ENCODE measurements around the gene TSNAXIP1.
"Not testable (repeated sequence)": the region's sequence is repeated elsewhere in the genome, so short reads cannot be mapped to it uniquely, and the experiment has no call there.

TSNAXIP1 gene

GRCh38 chr16:67861877-67862276, 55.2 kb downstream of the TSNAXIP1 start:
- H3K27me3 ChIP-seq (ENCODE audit: insufficient read depth, low read depth, severe bottlenecking), result no peaks in the 10 kb centered on the region
- no peak overlapping the region for H3K4me3 ChIP-seq (ENCODE audit: low read depth, low read length)
- no peak for DNase-seq
- peaks cover 51% of the 10 kb centered on the region for H3K36me3 ChIP-seq
- no peaks in the 10 kb centered on the region for H3K9me3 ChIP-seq (ENCODE audit: severe bottlenecking)
- no peak for TF ChIP-seq CTCF (IDR thresholded peaks at IDR 0.05; ENCODE audit: low read depth, low read length)
- H3K27ac ChIP-seq, result no peak overlapping the region

GRCh38 chr16:67862623-67863583, 56.2 kb downstream of the TSNAXIP1 start:
- DNase-seq, result no peak

GRCh38 chr16:67864044-67864443, 57.4 kb downstream of the TSNAXIP1 start:
- DNase-seq; H3K4me3 ChIP-seq (ENCODE audit: low read depth, low read length); H3K27me3 ChIP-seq (ENCODE audit: insufficient read depth, low read depth, severe bottlenecking); H3K27ac ChIP-seq; H3K9me3 ChIP-seq (ENCODE audit: severe bottlenecking): not testable (repeated sequence)
- peaks cover 65% of the 10 kb centered on the region for H3K36me3 ChIP-seq

More at GRCh38 chr16:67862623-67863583, 56.2 kb downstream of the TSNAXIP1 start:
- no peak overlapping the region for H3K27ac ChIP-seq
- no peaks in the 10 kb centered on the region for H3K9me3 ChIP-seq (ENCODE audit: severe bottlenecking)
- no peaks in the 10 kb centered on the region for H3K27me3 ChIP-seq (ENCODE audit: insufficient read depth, low read depth, severe bottlenecking)
- H3K36me3 ChIP-seq, result peaks cover 59% of the 10 kb centered on the region
- TF ChIP-seq CTCF (IDR thresholded peaks at IDR 0.05; ENCODE audit: low read depth, low read length), result no peak
- no peak overlapping the region for H3K4me3 ChIP-seq (ENCODE audit: low read depth, low read length)

GRCh38 chr16:67864594-67864993, 57.9 kb downstream of the TSNAXIP1 start:
- Histone ChIP-seq H3K27ac (no peak overlapping the region), H3K4me3 (ENCODE audit: low read depth, low read length) (no peak overlapping the region), H3K9me3 (ENCODE audit: severe bottlenecking) (no peaks in the 10 kb centered on the region), H3K36me3 (peaks cover 70% of the 10 kb centered on the region), H3K27me3 (ENCODE audit: insufficient read depth, low read depth, severe bottlenecking) (no peaks in the 10 kb centered on the region)
- DNase-seq, result no peak
- no peak for TF ChIP-seq CTCF (IDR thresholded peaks at IDR 0.05; ENCODE audit: low read depth, low read length)

GRCh38 chr16:67865318-67865717, 58.6 kb downstream of the TSNAXIP1 start:
- H3K9me3 ChIP-seq (ENCODE audit: severe bottlenecking), result no peaks in the 10 kb centered on the region
- peaks cover 73% of the 10 kb centered on the region for H3K36me3 ChIP-seq
- no peak overlapping the region for H3K4me3 ChIP-seq (ENCODE audit: low read depth, low read length)
- DNase-seq, result no peak
- no peak overlapping the region for H3K27ac ChIP-seq
- no peaks in the 10 kb centered on the region for H3K27me3 ChIP-seq (ENCODE audit: insufficient read depth, low read depth, severe bottlenecking)
- TF ChIP-seq CTCF (IDR thresholded peaks at IDR 0.05; ENCODE audit: low read depth, low read length), result peak; percentile 71

- Histone ChIP-seq H3K27ac (no peak overlapping the region), H3K4me3 (ENCODE audit: low read depth, low read length) (no peak overlapping the region), H3K9me3 (ENCODE audit: severe bottlenecking) (no peaks in the 10 kb centered on the region), H3K36me3 (peaks cover 80% of the 10 kb centered on the region), H3K27me3 (ENCODE audit: insufficient read depth, low read depth, severe bottlenecking) (no peaks in the 10 kb centered on the region)
- DNase-seq, result no peak
- TF ChIP-seq CTCF (IDR thresholded peaks at IDR 0.05; ENCODE audit: low read depth, low read length), result no peak
Measured at GRCh38 chr16:67868290-67868689, 61.6 kb downstream of the TSNAXIP1 start.

Measured in WERI-Rb-1 (cell line).